ENCODE results near the gene VTI1A.

DNA sequence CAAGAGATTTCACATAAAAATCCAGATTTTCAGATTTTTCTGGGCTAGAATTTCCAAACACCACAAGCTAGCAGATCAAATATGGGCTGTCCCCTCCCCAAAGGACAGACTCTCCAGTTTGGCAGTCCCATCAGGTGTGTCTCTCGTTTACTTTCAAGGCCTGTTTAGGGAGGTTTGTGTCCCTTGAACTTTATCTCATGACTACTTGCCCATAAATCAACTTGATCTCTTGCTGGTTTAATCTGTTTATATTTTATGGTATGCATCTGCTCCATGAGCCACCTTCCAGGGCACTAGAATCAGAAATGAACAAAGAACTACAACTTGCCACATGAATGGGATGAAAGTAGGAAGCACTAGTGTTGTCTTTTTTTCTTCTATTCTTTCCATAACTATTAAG, 5.5 kb upstream of the VTI1A start:
- TF ChIP-seq, protein P1, sequence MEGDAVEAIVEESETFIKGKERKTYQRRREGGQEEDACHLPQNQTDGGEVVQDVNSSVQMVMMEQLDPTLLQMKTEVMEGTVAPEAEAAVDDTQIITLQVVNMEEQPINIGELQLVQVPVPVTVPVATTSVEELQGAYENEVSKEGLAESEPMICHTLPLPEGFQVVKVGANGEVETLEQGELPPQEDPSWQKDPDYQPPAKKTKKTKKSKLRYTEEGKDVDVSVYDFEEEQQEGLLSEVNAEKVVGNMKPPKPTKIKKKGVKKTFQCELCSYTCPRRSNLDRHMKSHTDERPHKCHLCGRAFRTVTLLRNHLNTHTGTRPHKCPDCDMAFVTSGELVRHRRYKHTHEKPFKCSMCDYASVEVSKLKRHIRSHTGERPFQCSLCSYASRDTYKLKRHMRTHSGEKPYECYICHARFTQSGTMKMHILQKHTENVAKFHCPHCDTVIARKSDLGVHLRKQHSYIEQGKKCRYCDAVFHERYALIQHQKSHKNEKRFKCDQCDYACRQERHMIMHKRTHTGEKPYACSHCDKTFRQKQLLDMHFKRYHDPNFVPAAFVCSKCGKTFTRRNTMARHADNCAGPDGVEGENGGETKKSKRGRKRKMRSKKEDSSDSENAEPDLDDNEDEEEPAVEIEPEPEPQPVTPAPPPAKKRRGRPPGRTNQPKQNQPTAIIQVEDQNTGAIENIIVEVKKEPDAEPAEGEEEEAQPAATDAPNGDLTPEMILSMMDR (IDR thresholded peaks at IDR 0.05) = no peak
- TF ChIP-seq POLR2A (IDR thresholded peaks at IDR 0.05) = no peak

Data from upper lobe of left lung (tissue), 4 donors.